ENCODE results near the gene UNC119. TPM values are rescaled to one million over a fixed set of nuclear protein-coding genes. Genes with fewer than 3 reads are reported as not detected.

The UNC119 gene
- total RNA-seq, 1 experiment from 2014 or later = 43.2 TPM

DNA sequence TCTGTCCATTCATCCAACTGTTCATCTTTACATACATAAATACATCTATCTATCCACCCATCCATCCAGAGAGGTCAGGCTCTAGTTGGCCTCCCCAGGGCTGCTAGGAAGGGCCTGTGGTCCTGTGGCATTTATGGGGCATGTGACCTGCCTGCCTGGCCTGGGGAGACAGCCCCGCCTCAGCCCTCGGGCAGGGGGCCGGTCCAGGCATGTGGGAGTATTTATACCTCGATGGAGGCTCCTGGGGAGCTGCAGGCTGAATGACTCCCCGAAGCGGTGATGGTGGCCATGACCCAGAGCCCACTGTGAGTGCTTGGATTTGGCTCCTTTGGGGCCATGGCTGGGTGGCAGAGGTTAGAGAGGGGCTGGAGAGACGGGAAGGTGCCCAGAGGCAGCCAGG, 38.9 kb downstream of the UNC119 start:
- H3K4me1 ChIP-seq (ENCODE audit: control insufficient read depth in 1 of 2, insufficient read depth in 2 of 2, low read length in 2 of 2) = no peaks in the 10 kb centered on the region
- H3K27me3 ChIP-seq (ENCODE audit: insufficient read depth, low read length) = peaks cover 8% of the 10 kb centered on the region; the same call in 1 of the 2 replicates
- H3K79me2 ChIP-seq (ENCODE audit: insufficient read depth, low read length) = no peaks in the 10 kb centered on the region
- no peaks in the 10 kb centered on the region for H3K36me3 ChIP-seq (ENCODE audit: control insufficient read depth in 1 of 2, insufficient read depth in 2 of 2, low read length in 2 of 2)
- DNase-seq (ENCODE audit: low read depth, low spot score) = no peak
- no peak for ATAC-seq
- H4K20me1 ChIP-seq (ENCODE audit: insufficient read depth) = no peaks in the 10 kb centered on the region
- TF ChIP-seq, protein P1, sequence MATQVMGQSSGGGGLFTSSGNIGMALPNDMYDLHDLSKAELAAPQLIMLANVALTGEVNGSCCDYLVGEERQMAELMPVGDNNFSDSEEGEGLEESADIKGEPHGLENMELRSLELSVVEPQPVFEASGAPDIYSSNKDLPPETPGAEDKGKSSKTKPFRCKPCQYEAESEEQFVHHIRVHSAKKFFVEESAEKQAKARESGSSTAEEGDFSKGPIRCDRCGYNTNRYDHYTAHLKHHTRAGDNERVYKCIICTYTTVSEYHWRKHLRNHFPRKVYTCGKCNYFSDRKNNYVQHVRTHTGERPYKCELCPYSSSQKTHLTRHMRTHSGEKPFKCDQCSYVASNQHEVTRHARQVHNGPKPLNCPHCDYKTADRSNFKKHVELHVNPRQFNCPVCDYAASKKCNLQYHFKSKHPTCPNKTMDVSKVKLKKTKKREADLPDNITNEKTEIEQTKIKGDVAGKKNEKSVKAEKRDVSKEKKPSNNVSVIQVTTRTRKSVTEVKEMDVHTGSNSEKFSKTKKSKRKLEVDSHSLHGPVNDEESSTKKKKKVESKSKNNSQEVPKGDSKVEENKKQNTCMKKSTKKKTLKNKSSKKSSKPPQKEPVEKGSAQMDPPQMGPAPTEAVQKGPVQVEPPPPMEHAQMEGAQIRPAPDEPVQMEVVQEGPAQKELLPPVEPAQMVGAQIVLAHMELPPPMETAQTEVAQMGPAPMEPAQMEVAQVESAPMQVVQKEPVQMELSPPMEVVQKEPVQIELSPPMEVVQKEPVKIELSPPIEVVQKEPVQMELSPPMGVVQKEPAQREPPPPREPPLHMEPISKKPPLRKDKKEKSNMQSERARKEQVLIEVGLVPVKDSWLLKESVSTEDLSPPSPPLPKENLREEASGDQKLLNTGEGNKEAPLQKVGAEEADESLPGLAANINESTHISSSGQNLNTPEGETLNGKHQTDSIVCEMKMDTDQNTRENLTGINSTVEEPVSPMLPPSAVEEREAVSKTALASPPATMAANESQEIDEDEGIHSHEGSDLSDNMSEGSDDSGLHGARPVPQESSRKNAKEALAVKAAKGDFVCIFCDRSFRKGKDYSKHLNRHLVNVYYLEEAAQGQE (IDR thresholded peaks at IDR 0.05; ENCODE audit: low read depth) = no peak
- TF ChIP-seq EZH2phosphoT487 (IDR thresholded peaks at IDR 0.05; ENCODE audit: borderline replicate concordance) (no peak), JUND (IDR thresholded peaks at IDR 0.05) (no peak), POLR2AphosphoS5 (IDR thresholded peaks at IDR 0.05; ENCODE audit: low read depth, low read length) (no peak), EZH2 (IDR thresholded peaks at IDR 0.05) (no peak), CEBPB (IDR thresholded peaks at IDR 0.05; ENCODE audit: low read depth) (no peak), FOSL1 (IDR thresholded peaks at IDR 0.05; ENCODE audit: low read depth) (no peak), RAD21 (IDR thresholded peaks at IDR 0.05; ENCODE audit: low read depth) (no peak), SIN3A (IDR thresholded peaks at IDR 0.05; ENCODE audit: low read depth) (no peak), ZNF274 (IDR thresholded peaks at IDR 0.05; ENCODE audit: low read depth, low read length) (no peak), SP1 (IDR thresholded peaks at IDR 0.05; ENCODE audit: low read depth) (no peak), ZBTB33 (IDR thresholded peaks at IDR 0.05; ENCODE audit: extremely low read depth, insufficient replicate concordance, low read length) (no peak), YY1 (IDR thresholded peaks at IDR 0.05; ENCODE audit: extremely low read depth, insufficient replicate concordance, low read depth, low read length) (no peak), POLR2A (IDR thresholded peaks at IDR 0.05; ENCODE audit: borderline replicate concordance, extremely low read depth, insufficient read depth, insufficient read length) (no peak), EGR1 (IDR thresholded peaks at IDR 0.05; ENCODE audit: low read depth) (no peak)
- TF ChIP-seq, protein P2, sequence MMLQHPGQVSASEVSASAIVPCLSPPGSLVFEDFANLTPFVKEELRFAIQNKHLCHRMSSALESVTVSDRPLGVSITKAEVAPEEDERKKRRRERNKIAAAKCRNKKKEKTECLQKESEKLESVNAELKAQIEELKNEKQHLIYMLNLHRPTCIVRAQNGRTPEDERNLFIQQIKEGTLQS (IDR thresholded peaks at IDR 0.05) = no peak
- TF ChIP-seq, protein P3, sequence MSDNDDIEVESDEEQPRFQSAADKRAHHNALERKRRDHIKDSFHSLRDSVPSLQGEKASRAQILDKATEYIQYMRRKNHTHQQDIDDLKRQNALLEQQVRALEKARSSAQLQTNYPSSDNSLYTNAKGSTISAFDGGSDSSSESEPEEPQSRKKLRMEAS (IDR thresholded peaks at IDR 0.05) = no peak
- no peak overlapping the region for H3K4me3 ChIP-seq (replicated peaks in 1 of 2; ENCODE audit: low read depth in 1 of 2, low read length in 2 of 2)
- H3K9me2 ChIP-seq (ENCODE audit: insufficient read depth) = no peaks in the 10 kb centered on the region
- ChIA-PET CTCF (no interaction called here), RAD21 (ENCODE audit: low non-redundant PET in 1 of 2, low total read pairs in 2 of 2, uncharacterized antibody in 2 of 2, unreplicated experiment in 2 of 2) (no interaction called here), POLR2A (no interaction called here)
- H3K27ac ChIP-seq (ENCODE audit: low read depth, low read length) = no peak overlapping the region
- no TSS peak for BruUV-seq (replicated peaks)
- no peaks in the 10 kb centered on the region for H3K9me3 ChIP-seq (ENCODE audit: control insufficient read depth in 1 of 2, insufficient read depth in 1 of 2, low read depth in 1 of 2, low read length in 2 of 2)
- no peak overlapping the region for H2AFZ ChIP-seq (ENCODE audit: low read depth, low read length, poor library complexity, severe bottlenecking)
- no peak overlapping the region for H3K9ac ChIP-seq (ENCODE audit: low read length)
- H3K4me2 ChIP-seq (ENCODE audit: low read length) = no peak overlapping the region
- intact Hi-C loops (cut with micrococcal nuclease) = no loop called here

All from HCT116 (cell line).